SK-N-SH (cell line): ENCODE measurements around the gene ADGRG7. TPM values are rescaled to one million over a fixed set of nuclear protein-coding genes. Genes with fewer than 3 reads are reported as not detected.

Experiments used
- CTCF ChIA-PET: fragments of 300-600, 350-600 bp; formaldehyde crosslinking; extraction: SDS; loops from one replicate; lab custom pipeline; 2021; lab: Yijun Ruan, JAX
- POLR2A ChIA-PET: fragments of 350-600 bp; sonication (Branson Sonifier 250); formaldehyde crosslinking; extraction: SDS; loops from one replicate; lab custom pipeline; 2020; ENCODE audit warnings: antibody characterized with exemption, inconsistent platforms; lab: Yijun Ruan, JAX
- DNase-seq: peaks from one replicate; pipeline ENCODE4 v3.0.0; 2012
- H2AFZ ChIP-seq: fragments of 200-600 bp; sonication (generic); 2 replicates; pipeline ENCODE4 v1.8.1; 2016; ENCODE audit warnings: antibody characterized with exemption, mild to moderate bottlenecking, low read depth
- H3F3A ChIP-seq: fragments of 200-600 bp; sonication (generic); replicated peaks from 2 replicates; pipeline ENCODE3; 2016; ENCODE audit warnings: antibody characterized with exemption, mild to moderate bottlenecking; ENCODE audit not compliant: insufficient read depth
- H3K27ac ChIP-seq, 2 experiments: fragments of 200-500 bp in 1 of 2; fragments of 200-600 bp in 1 of 2; sonication (Bioruptor generic) in 1 of 2; sonication (generic), shearing (Covaris generic) in 1 of 2; 2 replicates each; pipeline versions ENCODE4 v1.5.1 to v1.6.1; 2014 to 2016; ENCODE audit warnings: low read depth in 2 of 2, inconsistent platforms in 1 of 2, low read length in 1 of 2, mild to moderate bottlenecking in 1 of 2, mixed read lengths in 1 of 2
- H3K27me3 ChIP-seq: fragments of 200-600 bp; sonication (generic), shearing (Covaris generic); 2 replicates; pipeline ENCODE4 v1.6.1; 2016; ENCODE audit warnings: mixed run types; ENCODE audit not compliant: insufficient read depth
- H3K36me3 ChIP-seq, 2 experiments: fragments of 200-500 bp in 1 of 2; fragments of 200-600 bp in 1 of 2; sonication (Bioruptor generic) in 1 of 2; sonication (generic) in 1 of 2; replicated peaks in 1 of 2; 2 replicates each; pipeline versions ENCODE3 to v1.5.1; 2014 to 2016; ENCODE audit warnings: low read length in 1 of 2, mild to moderate bottlenecking in 1 of 2; ENCODE audit not compliant: insufficient read depth in 2 of 2, control insufficient read depth in 1 of 2
- H3K4me1 ChIP-seq, 2 experiments: fragments of 200-500 bp in 1 of 2; fragments of 200-600 bp in 1 of 2; sonication (Bioruptor generic) in 1 of 2; sonication (generic), shearing (Covaris generic) in 1 of 2; 2 replicates each; pipeline versions ENCODE4 v1.5.1 to v1.6.1; 2014 to 2016; ENCODE audit warnings: low read depth in 1 of 2, low read length in 1 of 2, mixed run types in 1 of 2; ENCODE audit not compliant: insufficient read depth in 2 of 2, control insufficient read depth in 1 of 2
- H3K4me2 ChIP-seq: fragments of 200-600 bp; sonication (generic), shearing (Covaris generic); 2 replicates; pipeline ENCODE4 v1.6.1; 2017; ENCODE audit warnings: mixed run types
- H3K4me3 ChIP-seq, 2 experiments: fragments of 200-500 bp in 1 of 2; fragments of 200-600 bp in 1 of 2; sonication (Bioruptor generic) in 1 of 2; sonication (generic), shearing (Covaris generic) in 1 of 2; 2 replicates each; pipeline versions ENCODE4 v1.5.1 to v1.8.1; 2014 to 2016; ENCODE audit warnings: low read depth in 2 of 2, inconsistent platforms in 1 of 2, low read length in 1 of 2, mild to moderate bottlenecking in 1 of 2, mixed read lengths in 1 of 2, moderate library complexity in 1 of 2
- H3K79me2 ChIP-seq: fragments of 200-600 bp; sonication (generic); 2 replicates; pipeline ENCODE4 v1.8.1; 2017; ENCODE audit warnings: mild to moderate bottlenecking; ENCODE audit not compliant: insufficient read depth
- H3K9ac ChIP-seq: fragments of 200-600 bp; sonication (generic); 2 replicates; pipeline ENCODE4 v1.6.1; 2017; ENCODE audit warnings: mixed run types
- H3K9me2 ChIP-seq: fragments of 200-600 bp; sonication (generic); 2 replicates; pipeline ENCODE4 v1.6.1; 2017; ENCODE audit warnings: mixed run types
- H3K9me3 ChIP-seq: fragments of 200-600 bp; sonication (generic); 2 replicates; pipeline ENCODE4 v1.6.1; 2017; ENCODE audit warnings: mixed run types, mild to moderate bottlenecking, moderate library complexity
- H4K20me1 ChIP-seq: fragments of 200-600 bp; sonication (generic); 2 replicates; pipeline ENCODE4 v1.6.1; 2017; ENCODE audit warnings: mild to moderate bottlenecking, mixed run types; ENCODE audit not compliant: insufficient read depth
- CHD2 ChIP-seq: fragments of 150-350 bp; IDR thresholded peaks from 2 replicates; pipeline ENCODE4 v1.6.1; 2018; ENCODE audit warnings: low read length; ENCODE audit not compliant: partially characterized antibody
- ELF1 ChIP-seq: IDR thresholded peaks from 2 replicates; pipeline ENCODE4 v1.4.0; 2012
- FOSL2 ChIP-seq: IDR thresholded peaks from 2 replicates; pipeline ENCODE4 v1.4.0; 2012; ENCODE audit warnings: low read depth, mild to moderate bottlenecking, moderate library complexity, borderline replicate concordance
- FOXJ3 ChIP-seq: sonication (generic); formaldehyde crosslinking; IDR thresholded peaks from 2 replicates; pipeline ENCODE4 v1.5.1; 2020; ENCODE audit warnings: mild to moderate bottlenecking, missing genetic modification reagents
- FOXM1 ChIP-seq: IDR thresholded peaks from 2 replicates; pipeline ENCODE4 v1.4.0; 2012; ENCODE audit warnings: low read depth, mild to moderate bottlenecking
- GATA2 ChIP-seq: sonication (generic); formaldehyde crosslinking; IDR thresholded peaks from 2 replicates; pipeline ENCODE4 v1.5.0; 2020; ENCODE audit warnings: mild to moderate bottlenecking, missing genetic modification reagents
- JUND ChIP-seq: IDR thresholded peaks from 2 replicates; pipeline ENCODE4 v1.4.0; 2012
- MEF2A ChIP-seq: IDR thresholded peaks from 2 replicates; pipeline ENCODE4 v1.4.0; 2012; ENCODE audit warnings: low read depth, borderline replicate concordance
- NRF1 ChIP-seq: IDR thresholded peaks from 2 replicates; pipeline ENCODE4 v1.6.1; 2012; ENCODE audit warnings: low read depth, mild to moderate bottlenecking, low read length
- RAD21 ChIP-seq: IDR thresholded peaks from 2 replicates; pipeline ENCODE4 v1.6.1; 2012; ENCODE audit warnings: mild to moderate bottlenecking, low read length
- RCOR1 ChIP-seq: fragments of 150-350 bp; IDR thresholded peaks from 2 replicates; pipeline ENCODE4 v1.6.1; 2017; ENCODE audit warnings: antibody characterized with exemption, low read length
- RFX5 ChIP-seq: IDR thresholded peaks from 2 replicates; pipeline ENCODE4 v1.6.1; 2012; ENCODE audit warnings: mild to moderate bottlenecking, improper control_type of control experiment, low read length
- RXRA ChIP-seq: IDR thresholded peaks from 2 replicates; pipeline ENCODE4 v1.4.0; 2012; ENCODE audit warnings: low read depth, mild to moderate bottlenecking, borderline replicate concordance
- SIN3A ChIP-seq: IDR thresholded peaks from 2 replicates; pipeline ENCODE4 v1.6.1; 2012; ENCODE audit warnings: low read depth, mild to moderate bottlenecking, low read length, moderate library complexity, borderline replicate concordance
- TEAD4 ChIP-seq: IDR thresholded peaks from 2 replicates; pipeline ENCODE4 v1.4.0; 2012; ENCODE audit warnings: mild to moderate bottlenecking, borderline replicate concordance; ENCODE audit not compliant: insufficient read depth
- YY1 ChIP-seq: IDR thresholded peaks from 2 replicates; pipeline ENCODE4 v1.4.0; 2012; ENCODE audit warnings: low read depth, mild to moderate bottlenecking
- WGBS: methylation state at CpG from one replicate; pipeline ENCODE4 v1.1.6; 2017; ENCODE audit warnings: low lambda C conversion rate; 5-methylcytosine and 5-hydroxymethylcytosine counted together
- polyA plus RNA-seq, 3 experiments: library from polyadenylated mRNA; depleted of rRNA; stranded (reverse); fragments of >200 nt; gene quantifications; 2 replicates each; pipeline ENCODE4 v1.2.3, GENCODE V29; 2012
- TF ChIP-seq, protein P1 (sequence below): fragments of 150-350 bp; IDR thresholded peaks from 2 replicates; pipeline ENCODE4 v1.6.1; 2017; ENCODE audit warnings: antibody characterized with exemption, low read length, low read depth, borderline replicate concordance
- TF ChIP-seq, protein P2 (sequence below): IDR thresholded peaks from 2 replicates; pipeline ENCODE4; 2012

ADGRG7 gene
- polyA plus RNA-seq, 1 of the 3 experiments (the other 2 are of a cell fraction): not detected

DNA sequence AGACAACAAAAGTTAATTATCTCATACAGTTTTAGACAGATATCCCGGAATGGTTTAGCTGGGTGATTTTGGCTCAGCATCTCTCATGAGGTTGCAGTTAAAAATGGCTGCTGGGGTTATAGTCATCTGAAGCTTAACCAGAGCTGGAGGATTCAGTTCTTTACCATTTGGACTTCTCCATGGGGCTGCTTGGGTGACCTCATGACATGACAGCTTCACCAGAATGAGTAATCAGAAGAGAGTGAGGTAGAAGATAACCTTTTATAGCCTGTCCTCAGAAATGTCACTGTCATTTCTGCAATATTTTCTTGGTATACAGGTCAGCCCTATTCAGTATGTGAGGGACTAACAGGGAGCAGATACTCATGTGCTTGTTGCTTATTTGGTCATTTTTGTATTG lies 130.8 kb downstream of the ADGRG7 start:
- H3K9ac ChIP-seq: no peak overlapping the region
- H2AFZ ChIP-seq: no peak overlapping the region
- H3K4me3 ChIP-seq: no peak overlapping the region
- no peaks in the 10 kb centered on the region for H3K9me3 ChIP-seq
- H3K27ac ChIP-seq: no peak overlapping the region
- peaks cover 52% of the 10 kb centered on the region for H3K79me2 ChIP-seq
- ChIA-PET POLR2A (no interaction called here), CTCF (interaction anchor here (1.2 to 1.4 kb wide), 2 partner anchors 14 to 277 kb away, joined by 3 to 4 read pairs; no protein-coding TSS in a partner anchor)
- DNase-seq: no peak
- H3K27me3 ChIP-seq: no peaks in the 10 kb centered on the region
- WGBS: 100% methylated on average over 1 of the region's 1 CpG
- H3K36me3 ChIP-seq: peaks cover 92 to 93% of the 10 kb centered on the region in 2 experiments
- H3K4me2 ChIP-seq: no peak overlapping the region
- H4K20me1 ChIP-seq: no peaks in the 10 kb centered on the region; the same call in 1 of the 2 replicates
- no peaks in the 10 kb centered on the region for H3K4me1 ChIP-seq
- TF ChIP-seq YY1: no peak
- no peaks in the 10 kb centered on the region for H3K9me2 ChIP-seq
- H3F3A ChIP-seq: no peaks in the 10 kb centered on the region

DNA sequence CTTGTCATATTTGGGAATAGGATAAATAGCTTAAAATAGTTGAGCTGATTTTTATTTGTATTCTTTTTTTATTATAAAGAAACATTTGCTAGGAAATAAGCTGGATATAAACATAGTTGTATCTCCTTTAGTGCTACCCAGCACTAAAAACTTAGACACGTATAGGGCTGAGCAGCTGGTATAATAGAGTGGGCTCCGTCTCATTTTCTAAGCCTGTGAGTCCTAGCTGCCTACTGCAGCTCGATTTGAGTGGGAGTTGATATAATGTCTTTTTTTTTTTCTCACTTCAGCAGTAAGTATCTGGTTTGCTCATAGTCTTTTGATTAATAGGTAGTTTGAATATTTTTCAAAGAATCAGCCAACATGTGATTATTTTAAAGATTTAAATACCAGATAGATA lies 134.1 kb downstream of the ADGRG7 start:
- Histone ChIP-seq H3K9me3 (no peaks in the 10 kb centered on the region), H3K9me2 (no peaks in the 10 kb centered on the region), H3K4me2 (no peak overlapping the region), H3K27me3 (no peaks in the 10 kb centered on the region), H3K36me3 (peaks cover 94 to 95% of the 10 kb centered on the region in 2 experiments), H4K20me1 (no peaks in the 10 kb centered on the region; the same call in 1 of the 2 replicates), H3K27ac (no peak overlapping the region), H2AFZ (no peak overlapping the region)
- 95% methylated on average over 3 of the region's 3 CpGs for WGBS
- POLR2A ChIA-PET: no interaction called here
- DNase-seq: no peak
- TF ChIP-seq GATA2: no peak
- TF ChIP-seq RCOR1: no peak
- no peak for TF ChIP-seq MEF2A
- TF ChIP-seq RFX5: no peak
- no peak for TF ChIP-seq RXRA
- TF ChIP-seq, protein P1, sequence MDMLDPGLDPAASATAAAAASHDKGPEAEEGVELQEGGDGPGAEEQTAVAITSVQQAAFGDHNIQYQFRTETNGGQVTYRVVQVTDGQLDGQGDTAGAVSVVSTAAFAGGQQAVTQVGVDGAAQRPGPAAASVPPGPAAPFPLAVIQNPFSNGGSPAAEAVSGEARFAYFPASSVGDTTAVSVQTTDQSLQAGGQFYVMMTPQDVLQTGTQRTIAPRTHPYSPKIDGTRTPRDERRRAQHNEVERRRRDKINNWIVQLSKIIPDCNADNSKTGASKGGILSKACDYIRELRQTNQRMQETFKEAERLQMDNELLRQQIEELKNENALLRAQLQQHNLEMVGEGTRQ: no peak
- TF ChIP-seq TEAD4: no peak
- TF ChIP-seq CHD2: no peak
- TF ChIP-seq ELF1: no peak
- TF ChIP-seq RAD21: no peak
- TF ChIP-seq, all 33 proteins: peak for 0
- no peaks in the 10 kb centered on the region; a peak in 1 of 4 replicates for H3K4me1 ChIP-seq
- peaks cover 10% of the 10 kb centered on the region for H3F3A ChIP-seq
- no peak overlapping the region for H3K4me3 ChIP-seq
- CTCF ChIA-PET: interaction anchor here (0.6 to 2.0 kb wide), 4 partner anchors 10 to 452 kb away, joined by 3 to 6 read pairs (median 4); no protein-coding TSS in a partner anchor
- H3K9ac ChIP-seq: no peak overlapping the region
- peaks cover 23% of the 10 kb centered on the region for H3K79me2 ChIP-seq

DNA sequence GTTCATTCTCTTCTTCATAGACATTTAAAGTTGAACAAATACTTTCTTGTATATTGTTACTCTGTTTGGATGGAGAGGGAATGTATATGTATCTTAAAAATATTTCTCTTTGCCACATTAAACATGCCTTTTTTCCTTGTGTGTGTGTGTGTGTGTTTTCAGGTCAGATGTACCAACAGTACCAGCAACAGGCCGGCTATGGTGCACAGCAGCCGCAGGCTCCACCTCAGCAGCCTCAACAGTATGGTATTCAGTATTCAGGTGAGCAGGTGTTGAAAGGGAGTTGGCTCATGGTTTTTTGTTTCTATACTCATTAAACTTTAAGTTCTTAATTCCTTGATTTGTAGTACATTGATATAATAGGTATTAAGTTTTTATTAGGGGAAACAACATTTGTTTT lies 135.3 kb downstream of the ADGRG7 start:
- no peak overlapping the region for H3K27ac ChIP-seq
- peaks cover 94 to 95% of the 10 kb centered on the region in 2 experiments for H3K36me3 ChIP-seq
- TF ChIP-seq, protein P2, sequence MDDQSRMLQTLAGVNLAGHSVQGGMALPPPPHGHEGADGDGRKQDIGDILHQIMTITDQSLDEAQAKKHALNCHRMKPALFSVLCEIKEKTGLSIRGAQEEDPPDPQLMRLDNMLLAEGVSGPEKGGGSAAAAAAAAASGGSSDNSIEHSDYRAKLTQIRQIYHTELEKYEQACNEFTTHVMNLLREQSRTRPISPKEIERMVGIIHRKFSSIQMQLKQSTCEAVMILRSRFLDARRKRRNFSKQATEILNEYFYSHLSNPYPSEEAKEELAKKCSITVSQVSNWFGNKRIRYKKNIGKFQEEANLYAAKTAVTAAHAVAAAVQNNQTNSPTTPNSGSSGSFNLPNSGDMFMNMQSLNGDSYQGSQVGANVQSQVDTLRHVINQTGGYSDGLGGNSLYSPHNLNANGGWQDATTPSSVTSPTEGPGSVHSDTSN: no peak
- TF ChIP-seq SIN3A (no peak), FOSL2 (no peak), RCOR1 (no peak), FOXM1 (no peak), GATA2 (no peak), CHD2 (no peak), FOXJ3 (CRISPR knock-in tag) (no peak), JUND (no peak), NRF1 (no peak)
- TF ChIP-seq, protein P1: no peak

More for the DNA sequence above, 135.3 kb downstream of the ADGRG7 start:
- Histone ChIP-seq H3K4me3 (no peak overlapping the region), H3K9me3 (no peaks in the 10 kb centered on the region), H3K4me1 (no peaks in the 10 kb centered on the region; a peak in 1 of 4 replicates), H2AFZ (no peak overlapping the region), H3K27me3 (no peaks in the 10 kb centered on the region), H3F3A (peaks cover 16% of the 10 kb centered on the region), H4K20me1 (no peaks in the 10 kb centered on the region), H3K9ac (no peak overlapping the region), H3K9me2 (no peaks in the 10 kb centered on the region), H3K79me2 (peaks cover 13% of the 10 kb centered on the region), H3K4me2 (no peak overlapping the region)
- no peak for DNase-seq
- ChIA-PET CTCF (interaction anchor here (2.0 kb wide), 1 partner anchor 451 kb away, joined by 6 read pairs; no protein-coding TSS in a partner anchor), POLR2A (no interaction called here)
- WGBS: 100% methylated on average over 2 of the region's 2 CpGs
